Parathyroid adenoma (tissue), 2 donors: ENCODE measurements around the gene GNG2.

ENCODE experiments used
- H2AFZ ChIP-seq: fragments of 300-600 bp; sonication (generic); one replicate; pipeline ENCODE4 v1.7.0; 2017; ENCODE audit warnings: antibody characterized with exemption, mild to moderate bottlenecking
- H3K27ac ChIP-seq: fragments of 300-600 bp; sonication (generic); one replicate; pipeline ENCODE4 v1.7.0; 2017
- H3K27me3 ChIP-seq: fragments of 300-600 bp; sonication (generic); one replicate; pipeline ENCODE4 v1.7.0; 2017; ENCODE audit warnings: low read length; ENCODE audit not compliant: control insufficient read depth, insufficient read depth
- H3K36me3 ChIP-seq: fragments of 300-600 bp; sonication (generic); one replicate; pipeline ENCODE4 v1.7.0; 2017; ENCODE audit warnings: low read length; ENCODE audit not compliant: control insufficient read depth, insufficient read depth
- H3K4me1 ChIP-seq: fragments of 300-600 bp; sonication (generic); one replicate; pipeline ENCODE4 v1.7.0; 2017; ENCODE audit warnings: control low read depth
- H3K4me2 ChIP-seq: fragments of 300-600 bp; sonication (generic); one replicate; pipeline ENCODE4 v1.7.0; 2017; ENCODE audit warnings: low read length
- H3K4me3 ChIP-seq: fragments of 300-600 bp; sonication (generic); one replicate; pipeline ENCODE4 v1.7.0; 2017; ENCODE audit warnings: low read depth, low read length
- H3K79me2 ChIP-seq: fragments of 300-600 bp; sonication (generic); one replicate; pipeline ENCODE4 v1.7.0; 2017; ENCODE audit warnings: control low read depth
- H3K9ac ChIP-seq: fragments of 300-600 bp; sonication (generic); one replicate; pipeline ENCODE4 v1.7.0; 2017; ENCODE audit warnings: mild to moderate bottlenecking
- H3K9me3 ChIP-seq: fragments of 300-600 bp; sonication (generic); one replicate; pipeline ENCODE4 v1.7.0; 2017; ENCODE audit warnings: low read length; ENCODE audit not compliant: control insufficient read depth
- TF ChIP-seq, protein P1 (sequence below): fragments of 300-600 bp; sonication (generic); IDR thresholded peaks from one replicate; pipeline ENCODE4 v1.7.0; 2017; ENCODE audit warnings: antibody characterized with exemption, mild to moderate bottlenecking
- donor health status: primary hyperparathyroidism.

The GNG2 gene

GRCh38 chr14:51957950-51958349 is 97.5 kb downstream of the GNG2 start:
- Histone ChIP-seq H3K27me3 (no peaks in the 10 kb centered on the region), H3K9me3 (no peaks in the 10 kb centered on the region), H3K4me3 (no peak overlapping the region), H3K9ac (no peak overlapping the region), H3K36me3 (no peaks in the 10 kb centered on the region), H3K27ac (no peak overlapping the region), H3K4me1 (no peaks in the 10 kb centered on the region), H3K79me2 (no peaks in the 10 kb centered on the region), H3K4me2 (no peak overlapping the region), H2AFZ (no peak overlapping the region)
- TF ChIP-seq, protein P1, sequence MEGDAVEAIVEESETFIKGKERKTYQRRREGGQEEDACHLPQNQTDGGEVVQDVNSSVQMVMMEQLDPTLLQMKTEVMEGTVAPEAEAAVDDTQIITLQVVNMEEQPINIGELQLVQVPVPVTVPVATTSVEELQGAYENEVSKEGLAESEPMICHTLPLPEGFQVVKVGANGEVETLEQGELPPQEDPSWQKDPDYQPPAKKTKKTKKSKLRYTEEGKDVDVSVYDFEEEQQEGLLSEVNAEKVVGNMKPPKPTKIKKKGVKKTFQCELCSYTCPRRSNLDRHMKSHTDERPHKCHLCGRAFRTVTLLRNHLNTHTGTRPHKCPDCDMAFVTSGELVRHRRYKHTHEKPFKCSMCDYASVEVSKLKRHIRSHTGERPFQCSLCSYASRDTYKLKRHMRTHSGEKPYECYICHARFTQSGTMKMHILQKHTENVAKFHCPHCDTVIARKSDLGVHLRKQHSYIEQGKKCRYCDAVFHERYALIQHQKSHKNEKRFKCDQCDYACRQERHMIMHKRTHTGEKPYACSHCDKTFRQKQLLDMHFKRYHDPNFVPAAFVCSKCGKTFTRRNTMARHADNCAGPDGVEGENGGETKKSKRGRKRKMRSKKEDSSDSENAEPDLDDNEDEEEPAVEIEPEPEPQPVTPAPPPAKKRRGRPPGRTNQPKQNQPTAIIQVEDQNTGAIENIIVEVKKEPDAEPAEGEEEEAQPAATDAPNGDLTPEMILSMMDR = no peak

GRCh38 chr14:51959928-51960327 is 99.5 kb downstream of the GNG2 start:
- Histone ChIP-seq H3K4me2 (no peak overlapping the region), H3K36me3 (no peaks in the 10 kb centered on the region), H3K27me3 (no peaks in the 10 kb centered on the region), H3K9ac (no peak overlapping the region), H3K9me3 (no peaks in the 10 kb centered on the region), H2AFZ (no peak overlapping the region), H3K27ac (no peak overlapping the region), H3K79me2 (no peaks in the 10 kb centered on the region), H3K4me1 (no peaks in the 10 kb centered on the region), H3K4me3 (no peak overlapping the region)
- TF ChIP-seq, protein P1 = no peak

DNA sequence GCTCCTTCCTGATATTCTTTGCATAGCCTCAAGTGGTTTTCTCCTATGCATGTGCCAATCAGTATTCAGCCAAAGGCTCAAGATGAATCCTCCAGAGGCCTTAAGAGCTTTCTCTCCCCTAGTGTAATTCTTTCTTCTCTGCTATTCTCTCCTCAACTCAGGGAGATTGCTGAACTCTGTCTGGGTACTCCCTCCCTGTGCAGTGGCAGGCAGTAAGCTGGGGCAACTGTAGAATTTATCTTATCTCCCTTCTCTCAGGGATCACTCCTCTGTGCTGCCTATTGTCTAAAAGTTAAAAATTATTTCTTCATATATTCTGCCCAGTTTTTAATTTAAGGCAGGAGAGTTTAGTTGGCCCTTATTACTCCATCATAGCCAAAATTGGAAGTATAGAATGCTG is 100.5 kb downstream of the GNG2 start:
- TF ChIP-seq, protein P1 = no peak
- no peaks in the 10 kb centered on the region for H3K79me2 ChIP-seq
- no peak overlapping the region for H2AFZ ChIP-seq
- no peak overlapping the region for H3K27ac ChIP-seq
- no peak overlapping the region for H3K4me3 ChIP-seq
- no peaks in the 10 kb centered on the region for H3K36me3 ChIP-seq
- no peaks in the 10 kb centered on the region for H3K9me3 ChIP-seq
- H3K9ac ChIP-seq = no peak overlapping the region
- H3K4me2 ChIP-seq = no peak overlapping the region
- no peaks in the 10 kb centered on the region for H3K27me3 ChIP-seq
- H3K4me1 ChIP-seq = no peaks in the 10 kb centered on the region

DNA sequence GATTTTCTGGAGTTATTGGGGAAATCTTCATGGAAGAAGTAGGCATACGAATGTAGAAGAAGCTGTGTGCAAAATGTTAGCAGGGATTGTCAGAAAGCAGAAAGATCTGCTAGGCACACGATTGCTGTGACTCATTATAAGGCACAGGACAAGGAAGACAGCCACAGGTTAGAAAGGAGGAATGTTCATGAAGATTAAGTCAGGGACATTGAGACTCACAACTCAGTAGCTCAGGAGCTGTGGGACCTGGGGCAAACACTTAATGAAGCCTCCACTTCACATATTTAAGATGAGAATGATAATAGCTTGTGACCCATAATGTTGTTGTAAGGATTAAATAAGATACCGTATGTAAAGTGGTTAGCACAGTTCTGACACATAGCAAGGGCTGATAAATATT is 102.3 kb downstream of the GNG2 start:
- Histone ChIP-seq H2AFZ (no peak overlapping the region), H3K79me2 (no peaks in the 10 kb centered on the region), H3K27me3 (no peaks in the 10 kb centered on the region), H3K9me3 (no peaks in the 10 kb centered on the region), H3K36me3 (no peaks in the 10 kb centered on the region), H3K4me3 (no peak overlapping the region), H3K9ac (no peak overlapping the region), H3K4me2 (no peak overlapping the region), H3K4me1 (no peaks in the 10 kb centered on the region), H3K27ac (no peak overlapping the region)
- TF ChIP-seq, protein P1 = no peak

- H3K4me2 ChIP-seq = no peak overlapping the region
- no peak overlapping the region for H3K27ac ChIP-seq
- H3K36me3 ChIP-seq = no peaks in the 10 kb centered on the region
- no peak overlapping the region for H2AFZ ChIP-seq
- no peaks in the 10 kb centered on the region for H3K4me1 ChIP-seq
- TF ChIP-seq, protein P1 = no peak
- no peak overlapping the region for H3K4me3 ChIP-seq
- H3K79me2 ChIP-seq = no peaks in the 10 kb centered on the region
- no peaks in the 10 kb centered on the region for H3K27me3 ChIP-seq
- no peaks in the 10 kb centered on the region for H3K9me3 ChIP-seq
- no peak overlapping the region for H3K9ac ChIP-seq
Measured at GRCh38 chr14:51963286-51963685, 102.9 kb downstream of the GNG2 start.
